H1 (cell line): ENCODE results near the gene C21orf58. TPM values are rescaled to one million over a fixed set of nuclear protein-coding genes. Genes with fewer than 3 reads are reported as not detected.
A peak's percentile ranks its signal among the peaks of the same experiment; 100 is the strongest.

ENCODE experiments used
- CTCF ChIA-PET: fragments of 300-600 bp; sonication (Branson Sonifier 250); formaldehyde crosslinking; loops from one replicate; lab custom pipeline; 2021; ENCODE audit not compliant: partially characterized antibody; lab: Charles Lee
- POLR2A ChIA-PET: fragments of 300-600 bp; sonication (Branson Sonifier 250); formaldehyde crosslinking; loops from one replicate; lab custom pipeline; 2021; ENCODE audit warnings: inconsistent platforms; ENCODE audit not compliant: partially characterized antibody; lab: Charles Lee
- DNase-seq, 2 experiments: peaks; one replicate each; pipeline versions ENCODE4 v3.0.0 to v3.0.0-alpha.2; 2010 to 2022; ENCODE audit warnings: low spot score in 2 of 2, low read depth in 1 of 2, mixed read lengths in 1 of 2
- FAIRE-seq: peaks from 2 replicates; lab custom pipeline; 2011; peaks lifted over from hg19 to GRCh38; lab: Jason Lieb, UNC
- H2AFZ ChIP-seq: 2 replicates; pipeline ENCODE4 v1.8.1; 2012; ENCODE audit warnings: low read length, inconsistent platforms
- H2AK5ac ChIP-seq: 2 replicates; pipeline ENCODE4 v1.6.1; 2013; ENCODE audit warnings: low read depth, low read length
- H2BK120ac ChIP-seq: replicated peaks from 2 replicates; pipeline ENCODE3; 2013; ENCODE audit warnings: low read depth, low read length, inconsistent platforms
- H2BK12ac ChIP-seq: 2 replicates; pipeline ENCODE4 v1.6.1; 2013; ENCODE audit warnings: low read depth, low read length
- H2BK15ac ChIP-seq: 2 replicates; pipeline ENCODE4 v1.6.1; 2013; ENCODE audit warnings: low read length
- H2BK20ac ChIP-seq: 2 replicates; pipeline ENCODE4 v1.6.1; 2013; ENCODE audit warnings: low read length
- H2BK5ac ChIP-seq: 2 replicates; pipeline ENCODE4 v1.6.1; 2013; ENCODE audit warnings: low read depth, low read length
- H3K14ac ChIP-seq: 2 replicates; pipeline ENCODE4 v1.6.1; 2013; ENCODE audit warnings: inconsistent platforms; ENCODE audit not compliant: insufficient read length
- H3K18ac ChIP-seq: 2 replicates; pipeline ENCODE4 v1.6.1; 2013; ENCODE audit warnings: low read length; ENCODE audit errors: extremely low read depth
- H3K23ac ChIP-seq: 2 replicates; pipeline ENCODE4 v1.6.1; 2013; ENCODE audit warnings: inconsistent platforms; ENCODE audit not compliant: insufficient read length
- H3K23me2 ChIP-seq: 2 replicates; pipeline ENCODE4 v1.6.1; 2013; ENCODE audit warnings: low read depth, low read length
- H3K27ac ChIP-seq: 2 replicates; pipeline ENCODE4 v1.6.1; 2011; ENCODE audit warnings: low read depth, low read length, inconsistent platforms
- H3K27me3 ChIP-seq, 4 experiments: replicated peaks in 1 of 4; 1 replicate in 1 of 4; 2 replicates in 3 of 4; pipeline versions ENCODE4 v1.6.1 to v1.8.1; 2011 to 2013; ENCODE audit warnings: low read length in 3 of 4, mild to moderate bottlenecking in 3 of 4, inconsistent platforms in 2 of 4, mixed read lengths in 2 of 4, moderate library complexity in 1 of 4; ENCODE audit not compliant: control insufficient read depth in 3 of 4, insufficient read depth in 3 of 4; ENCODE audit errors: extremely low read depth in 1 of 4
- H3K36me3 ChIP-seq, 4 experiments: 2 replicates each; pipeline versions ENCODE4 v1.6.1 to v1.8.1; 2011 to 2013; ENCODE audit warnings: mild to moderate bottlenecking in 4 of 4, low read length in 3 of 4, moderate library complexity in 2 of 4, control low read depth in 1 of 4, inconsistent platforms in 1 of 4; ENCODE audit not compliant: insufficient read depth in 4 of 4, control insufficient read depth in 2 of 4
- H3K4ac ChIP-seq: replicated peaks from 2 replicates; pipeline ENCODE3; 2013; ENCODE audit warnings: low read length, low read depth, mixed read lengths, inconsistent platforms; ENCODE audit not compliant: insufficient read length
- H3K4me1 ChIP-seq, 4 experiments: replicated peaks in 1 of 4; 1 replicate in 1 of 4; 2 replicates in 3 of 4; pipeline versions ENCODE4 v1.6.1 to v1.8.1; 2011 to 2013; ENCODE audit warnings: low read length in 3 of 4, inconsistent platforms in 2 of 4, mixed read lengths in 1 of 4; ENCODE audit not compliant: insufficient read depth in 4 of 4, control insufficient read depth in 3 of 4
- H3K4me2 ChIP-seq, 2 experiments: 2 replicates each; pipeline versions ENCODE4 v1.6.1 to v1.8.1; 2011 to 2013; ENCODE audit warnings: low read depth in 2 of 2, low read length in 2 of 2, control low read depth in 1 of 2, inconsistent platforms in 1 of 2, mild to moderate bottlenecking in 1 of 2; ENCODE audit not compliant: insufficient read depth in 1 of 2
- H3K4me3 ChIP-seq, 4 experiments: fragments of 200-600, 300-600 bp in 1 of 4; sonication (generic), shearing (Covaris generic), sonication (Bioruptor Twin) in 1 of 4; 2 replicates each; pipeline versions ENCODE4 v1.5.1 to v1.8.1; 2011 to 2016; ENCODE audit warnings: low read length in 4 of 4, low read depth in 3 of 4, control low read depth in 2 of 4, inconsistent platforms in 2 of 4, mild to moderate bottlenecking in 2 of 4, mixed read lengths in 1 of 4, moderate library complexity in 1 of 4; ENCODE audit not compliant: insufficient read depth in 2 of 4; ENCODE audit errors: extremely low read depth in 1 of 4
- H3K56ac ChIP-seq: replicated peaks from 2 replicates; pipeline ENCODE3; 2013; ENCODE audit warnings: low read depth, mild to moderate bottlenecking, mixed read lengths, low read length, inconsistent platforms; ENCODE audit not compliant: insufficient read length
- H3K79me1 ChIP-seq: 2 replicates; pipeline ENCODE4 v1.6.1; 2013; ENCODE audit warnings: low read depth, low read length, control low read depth
- H3K79me2 ChIP-seq, 2 experiments: 2 replicates each; pipeline versions ENCODE4 v1.6.1 to v1.8.1; 2012 to 2013; ENCODE audit warnings: low read length in 2 of 2, mild to moderate bottlenecking in 2 of 2, inconsistent platforms in 1 of 2; ENCODE audit not compliant: insufficient read depth in 2 of 2, control insufficient read depth in 1 of 2
- H3K9ac ChIP-seq, 4 experiments: replicated peaks in 1 of 4; 1 replicate in 1 of 4; 2 replicates in 3 of 4; pipeline versions ENCODE4 v1.6.1 to v1.8.1; 2011 to 2013; ENCODE audit warnings: low read depth in 3 of 4, low read length in 3 of 4, control low read depth in 2 of 4, mild to moderate bottlenecking in 2 of 4, moderate library complexity in 2 of 4, inconsistent platforms in 1 of 4; ENCODE audit errors: extremely low read depth in 1 of 4
- H3K9me3 ChIP-seq, 2 experiments: 2 replicates each; pipeline versions ENCODE4 v1.6.1 to v1.8.1; 2012 to 2013; ENCODE audit warnings: mild to moderate bottlenecking in 2 of 2, moderate library complexity in 2 of 2, control low read depth in 1 of 2, inconsistent platforms in 1 of 2, low read depth in 1 of 2, low read length in 1 of 2, mixed read lengths in 1 of 2; ENCODE audit not compliant: insufficient read depth in 2 of 2
- H4K20me1 ChIP-seq, 2 experiments: replicated peaks in 1 of 2; 2 replicates each; pipeline versions ENCODE3 to v1.8.1; 2011 to 2013; ENCODE audit warnings: inconsistent platforms in 2 of 2, low read length in 2 of 2, mild to moderate bottlenecking in 1 of 2; ENCODE audit not compliant: insufficient read depth in 2 of 2, control insufficient read depth in 1 of 2
- H4K5ac ChIP-seq: 2 replicates; pipeline ENCODE4 v1.6.1; 2013; ENCODE audit warnings: low read length, low read depth, mixed read lengths, inconsistent platforms; ENCODE audit not compliant: insufficient read length
- H4K8ac ChIP-seq: 2 replicates; pipeline ENCODE4 v1.8.0; 2013; ENCODE audit warnings: mild to moderate bottlenecking, moderate library complexity, low read length, inconsistent platforms; ENCODE audit not compliant: insufficient read depth; ENCODE audit errors: extremely low read depth
- H4K91ac ChIP-seq: replicated peaks from 2 replicates; pipeline ENCODE3; 2013; ENCODE audit warnings: low read length, mixed read lengths, inconsistent platforms; ENCODE audit not compliant: insufficient read length
- BCL11A ChIP-seq, 2 experiments: IDR thresholded peaks; one replicate each; pipeline ENCODE4 v1.6.1; 2011; ENCODE audit warnings: low read depth in 2 of 2, low read length in 2 of 2, mild to moderate bottlenecking in 2 of 2
- WGBS, 2 experiments: shearing (Covaris generic) in 1 of 2; methylation state at CpG; one replicate each; pipeline versions ENCODE4 v1.1.6 to v1.1.7; 2013 to 2015; ENCODE audit warnings: low lambda C conversion rate in 2 of 2, mixed read lengths in 2 of 2, inconsistent platforms in 1 of 2, low coverage in 1 of 2, missing lambda C conversion rate in 1 of 2; ENCODE audit not compliant: insufficient replicate concordance in 2 of 2, insufficient coverage in 1 of 2, insufficient read length in 1 of 2; ENCODE audit errors: extremely low coverage in 1 of 2, missing lambda C conversion rate in 1 of 2; 5-methylcytosine and 5-hydroxymethylcytosine counted together
- polyA plus RNA-seq, 7 experiments: library from polyadenylated mRNA; depleted of rRNA in 3 of 7; stranded (reverse) in 5 of 7; unstranded in 2 of 7; fragments of >200 nt in 5 of 7; fragments of 200-250 nt in 2 of 7; gene quantifications; 1 replicate in 5 of 7; 2 replicates in 1 of 7; 4 replicates in 1 of 7; pipeline versions ENCODE4 v1.2.1 to v1.2.3, GENCODE V29; 2011 to 2013; ENCODE audit warnings: missing spikeins in 2 of 7, mixed read lengths in 2 of 7
- total RNA-seq: library from RNA; stranded (reverse); fragmentation: NEBNext Ultra II Directional; extraction: Animal tissue kit (Norgen Biotek cat#: 25700); gene quantifications from 2 replicates; pipeline ENCODE4 v1.2.1, GENCODE V29; 2021

C21orf58 gene
- total and polyA plus RNA-seq, 2 of the 8 experiments (the other 6 are each of a cell fraction or from before 2014, with no cell fraction given): 13.8 to 26.1 TPM

DNA sequence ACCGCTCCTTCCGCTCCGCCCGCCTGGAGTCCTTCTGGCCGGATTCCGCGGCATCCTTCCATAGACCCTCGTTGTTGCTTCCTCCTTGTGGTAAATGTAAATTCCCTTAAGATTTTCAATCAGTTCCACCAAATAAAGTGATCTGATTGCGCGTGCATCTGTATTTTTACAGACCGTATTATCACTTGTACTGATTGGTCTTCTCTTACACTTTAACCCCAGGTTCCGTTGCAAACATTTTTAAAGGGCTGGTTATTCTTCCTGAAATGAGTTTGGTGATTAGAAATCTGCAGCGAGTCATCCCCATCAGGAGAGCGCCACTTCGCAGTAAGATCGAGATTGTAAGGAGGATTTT lies 37.0 kb downstream of the C21orf58 start:
- peak overlapping the region; percentile 71; the same call in 1 of the 2 replicates for H2BK5ac ChIP-seq
- FAIRE-seq: no peak
- 1% methylated on average over 16 of the region's 16 CpGs; no CpG with 5 or more reads in 1 of the 2 experiments for WGBS, 2 experiments
- TF ChIP-seq BCL11A (IDR thresholded peaks at IDR 0.05; ENCODE audit: low read depth in 2 of 2, low read length in 2 of 2): no peak

More for the DNA sequence above, 37.0 kb downstream of the C21orf58 start:
- peak overlapping the region; percentile 79 for H3K56ac ChIP-seq
- no peak overlapping the region for H2BK20ac ChIP-seq
- no peak overlapping the region for H4K91ac ChIP-seq
- peaks cover 13% of the 10 kb centered on the region for H3K79me1 ChIP-seq
- peak overlapping the region; percentile 55 to 90 (median 74) for H3K4me3 ChIP-seq
- no peak overlapping the region for H2AK5ac ChIP-seq
- peaks cover 3 to 9% (median 4%) of the 10 kb centered on the region in 4 experiments; a peak in 5 of 7 replicates for H3K4me1 ChIP-seq
- POLR2A ChIA-PET: interaction anchor here (1.0 to 2.2 kb wide), 3 partner anchors 11 to 37 kb away, joined by 3 to 5 read pairs (median 4); partner anchors contain the start of genes C21orf58 and PCNT
- H3K14ac ChIP-seq: no peak overlapping the region
- peak overlapping the region; percentile 62 to 71 for H3K4me2 ChIP-seq
- no peak overlapping the region for H2BK15ac ChIP-seq
- H3K4ac ChIP-seq: peak overlapping the region; percentile 27
- CTCF ChIA-PET: no interaction called here
- H3K9me3 ChIP-seq: no peaks in the 10 kb centered on the region
- no peaks in the 10 kb centered on the region for H3K27me3 ChIP-seq
- H2AFZ ChIP-seq: no peak overlapping the region
- H2BK12ac ChIP-seq: no peak overlapping the region
- H3K23me2 ChIP-seq: peaks cover 4% of the 10 kb centered on the region
- peak overlapping the region in 3 of 4 experiments; percentile 56 to 60 (median 57); a peak in 5 of 7 replicates for H3K9ac ChIP-seq
- peaks cover 1 to 25% (median 7%) of the 10 kb centered on the region in 4 experiments; a peak in 6 of 8 replicates for H3K36me3 ChIP-seq
- no peak overlapping the region for H4K8ac ChIP-seq
- H3K79me2 ChIP-seq: peaks cover 14 to 42% of the 10 kb centered on the region in 2 experiments
- H3K18ac ChIP-seq: 0 out of 2 replicates have a peak overlapping the region, but pooled peaks have one; percentile 44
- peaks cover 7 to 12% of the 10 kb centered on the region in 2 experiments for H4K20me1 ChIP-seq
- DNase-seq: no peak
- no peak overlapping the region for H3K23ac ChIP-seq
- H2BK120ac ChIP-seq: peak overlapping the region; percentile 24
- peak overlapping the region; percentile 82 for H4K5ac ChIP-seq
- H3K27ac ChIP-seq: no peak overlapping the region
